Measurements from ENCODE around the gene AFG1L. TPM values are rescaled to one million over a fixed set of nuclear protein-coding genes. Genes with fewer than 3 reads are reported as not detected.
"Not testable (repeated sequence)": the region's sequence is repeated elsewhere in the genome, so short reads cannot be mapped to it uniquely, and the experiment has no call there.

The AFG1L gene
- total RNA-seq, 2 donors from 2014 or later = 3.5 TPM

DNA sequence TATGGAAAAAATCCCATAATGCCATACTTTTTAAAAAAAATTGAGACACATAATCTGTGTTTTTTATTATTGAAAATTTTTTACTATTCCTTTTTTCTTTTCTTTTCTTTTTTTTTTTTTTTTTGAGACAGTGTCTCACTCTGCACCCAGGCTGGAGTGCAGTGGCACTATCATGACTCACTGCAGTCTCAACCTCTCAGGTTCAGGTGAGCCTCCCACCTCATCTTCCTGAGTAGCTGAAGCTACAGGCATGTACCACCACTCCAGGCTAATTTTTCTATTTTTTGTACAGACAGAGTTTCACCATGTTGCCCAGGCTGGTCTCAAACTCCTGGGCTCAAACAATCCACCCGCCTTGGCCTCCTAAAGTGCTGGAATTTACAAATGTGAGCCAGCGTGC, 100.4 kb downstream of the AFG1L start:
- Histone ChIP-seq H3K9me3 (no peaks in the 10 kb centered on the region), H3K27me3 (replicated peaks; ENCODE audit: insufficient read depth) (no peaks in the 10 kb centered on the region), H3K27ac (no peak overlapping the region), H3K36me3 (no peaks in the 10 kb centered on the region), H3K4me3 (no peak overlapping the region), H3K4me1 (replicated peaks) (no peaks in the 10 kb centered on the region)
- TF ChIP-seq POLR2A (IDR thresholded peaks at IDR 0.05) = no peak
- TF ChIP-seq, protein P1, sequence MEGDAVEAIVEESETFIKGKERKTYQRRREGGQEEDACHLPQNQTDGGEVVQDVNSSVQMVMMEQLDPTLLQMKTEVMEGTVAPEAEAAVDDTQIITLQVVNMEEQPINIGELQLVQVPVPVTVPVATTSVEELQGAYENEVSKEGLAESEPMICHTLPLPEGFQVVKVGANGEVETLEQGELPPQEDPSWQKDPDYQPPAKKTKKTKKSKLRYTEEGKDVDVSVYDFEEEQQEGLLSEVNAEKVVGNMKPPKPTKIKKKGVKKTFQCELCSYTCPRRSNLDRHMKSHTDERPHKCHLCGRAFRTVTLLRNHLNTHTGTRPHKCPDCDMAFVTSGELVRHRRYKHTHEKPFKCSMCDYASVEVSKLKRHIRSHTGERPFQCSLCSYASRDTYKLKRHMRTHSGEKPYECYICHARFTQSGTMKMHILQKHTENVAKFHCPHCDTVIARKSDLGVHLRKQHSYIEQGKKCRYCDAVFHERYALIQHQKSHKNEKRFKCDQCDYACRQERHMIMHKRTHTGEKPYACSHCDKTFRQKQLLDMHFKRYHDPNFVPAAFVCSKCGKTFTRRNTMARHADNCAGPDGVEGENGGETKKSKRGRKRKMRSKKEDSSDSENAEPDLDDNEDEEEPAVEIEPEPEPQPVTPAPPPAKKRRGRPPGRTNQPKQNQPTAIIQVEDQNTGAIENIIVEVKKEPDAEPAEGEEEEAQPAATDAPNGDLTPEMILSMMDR (IDR thresholded peaks at IDR 0.05) = no peak
- TF ChIP-seq POLR2AphosphoS5 (IDR thresholded peaks at IDR 0.05) = no peak
- 89% methylated on average over 2 of the region's 2 CpGs for WGBS
- no peak for DNase-seq (ENCODE audit: low spot score)
- intact Hi-C loops (cut with DNase I) = no loop called here

DNA sequence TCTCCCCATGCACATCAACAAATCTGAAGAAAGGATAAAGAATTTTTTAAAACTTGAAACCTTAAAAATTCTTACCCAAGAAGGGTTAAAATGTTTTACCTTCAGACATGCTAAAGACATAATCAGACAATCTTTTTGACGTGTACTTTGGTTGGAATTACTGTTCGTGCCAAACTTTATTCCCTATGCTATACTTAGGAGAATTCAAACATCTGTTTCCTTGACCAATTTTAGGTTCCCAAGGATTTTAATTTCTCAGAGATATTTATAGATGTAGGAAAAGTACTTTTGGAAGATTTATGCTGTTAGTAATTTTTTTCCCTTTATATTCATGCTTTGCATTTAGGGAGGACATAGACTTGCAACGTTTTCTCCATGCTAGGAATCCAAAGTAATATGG, 108.4 kb downstream of the AFG1L start:
- TF ChIP-seq POLR2AphosphoS5 (IDR thresholded peaks at IDR 0.05) = no peak
- no peak for TF ChIP-seq POLR2A (IDR thresholded peaks at IDR 0.05)
- TF ChIP-seq, protein P1 (IDR thresholded peaks at IDR 0.05) = no peak
- Histone ChIP-seq H3K36me3 (no peaks in the 10 kb centered on the region), H3K27ac (no peak overlapping the region), H3K9me3 (no peaks in the 10 kb centered on the region), H3K27me3 (replicated peaks; ENCODE audit: insufficient read depth) (no peaks in the 10 kb centered on the region), H3K4me3 (no peak overlapping the region), H3K4me1 (replicated peaks) (no peaks in the 10 kb centered on the region)
- no peak for DNase-seq (ENCODE audit: low spot score)
- 53% methylated on average over 3 of the region's 3 CpGs for WGBS
- intact Hi-C loops (cut with DNase I) = no loop called here

GRCh38 chr6:108406943-108407342, 112.1 kb downstream of the AFG1L start:
- no peak for DNase-seq (ENCODE audit: low spot score)
- no peaks in the 10 kb centered on the region for H3K27me3 ChIP-seq (replicated peaks; ENCODE audit: insufficient read depth)
- H3K4me3 ChIP-seq = no peak overlapping the region
- H3K27ac ChIP-seq = no peak overlapping the region
- no peaks in the 10 kb centered on the region for H3K36me3 ChIP-seq
- WGBS = 69% methylated on average over 2 of the region's 2 CpGs
- intact Hi-C loops (cut with DNase I) = no loop called here
- H3K4me1 ChIP-seq (replicated peaks) = no peaks in the 10 kb centered on the region
- no peak for TF ChIP-seq POLR2AphosphoS5 (IDR thresholded peaks at IDR 0.05)
- TF ChIP-seq, protein P1 (IDR thresholded peaks at IDR 0.05) = no peak
- TF ChIP-seq POLR2A (IDR thresholded peaks at IDR 0.05) = no peak
- H3K9me3 ChIP-seq = no peaks in the 10 kb centered on the region

GRCh38 chr6:108407904-108408827, 113.3 kb downstream of the AFG1L start:
- no peak overlapping the region for H3K27ac ChIP-seq
- TF ChIP-seq, protein P1 (IDR thresholded peaks at IDR 0.05) = no peak
- TF ChIP-seq POLR2AphosphoS5 (IDR thresholded peaks at IDR 0.05) (no peak), POLR2A (IDR thresholded peaks at IDR 0.05) (no peak)
- H3K36me3 ChIP-seq = no peaks in the 10 kb centered on the region
- intact Hi-C loops (cut with DNase I) = no loop called here
- H3K4me1 ChIP-seq (replicated peaks) = no peaks in the 10 kb centered on the region
- H3K4me3 ChIP-seq = no peak overlapping the region
- H3K9me3 ChIP-seq = no peaks in the 10 kb centered on the region
- H3K27me3 ChIP-seq (replicated peaks; ENCODE audit: insufficient read depth) = no peaks in the 10 kb centered on the region
- 82% methylated on average over 3 of the region's 3 CpGs for WGBS
- DNase-seq (ENCODE audit: low spot score) = no peak

- no peaks in the 10 kb centered on the region for H3K36me3 ChIP-seq
- no peak overlapping the region for H3K4me3 ChIP-seq
- no peak for TF ChIP-seq POLR2AphosphoS5 (IDR thresholded peaks at IDR 0.05)
- no peak for TF ChIP-seq POLR2A (IDR thresholded peaks at IDR 0.05)
- H3K4me1 ChIP-seq (replicated peaks) = no peaks in the 10 kb centered on the region
- H3K27me3 ChIP-seq (replicated peaks; ENCODE audit: insufficient read depth) = no peaks in the 10 kb centered on the region
- WGBS = 77% methylated on average over 3 of the region's 3 CpGs
- no peak for DNase-seq (ENCODE audit: low spot score)
- H3K9me3 ChIP-seq = no peaks in the 10 kb centered on the region
- no peak overlapping the region for H3K27ac ChIP-seq
- intact Hi-C loops (cut with DNase I) = no loop called here
Measured at GRCh38 chr6:108408861-108409260, 114.0 kb downstream of the AFG1L start.

- DNase-seq (ENCODE audit: low spot score); H3K36me3 ChIP-seq; H3K4me3 ChIP-seq; H3K9me3 ChIP-seq; H3K27me3 ChIP-seq (replicated peaks; ENCODE audit: insufficient read depth); H3K4me1 ChIP-seq (replicated peaks); intact Hi-C loops (cut with DNase I); H3K27ac ChIP-seq: not testable (repeated sequence)
- 77% methylated on average over 5 of the region's 5 CpGs for WGBS
Measured at GRCh38 chr6:108416047-108416833, 121.4 kb downstream of the AFG1L start.

Data from prostate gland (tissue), 2 donors.